Endothelial cell (in vitro differentiated cells): ENCODE data around the gene LRP2. TPM values are rescaled to one million over a fixed set of nuclear protein-coding genes. Genes with fewer than 3 reads are reported as not detected.

Experiments used
- DNase-seq: peaks from one replicate; pipeline ENCODE4 v3.0.0; 2021; ENCODE audit warnings: low spot score
- H3K27ac Mint-ChIP-seq: one replicate; pipeline ENCODE4 v1.8.0; 2021; ENCODE audit warnings: mixed read lengths, inconsistent platforms; ENCODE audit not compliant: unreplicated experiment
- H3K27me3 Mint-ChIP-seq: one replicate; pipeline ENCODE4 v1.8.0; 2021; ENCODE audit warnings: mild to moderate bottlenecking, moderate library complexity, mixed read lengths, inconsistent platforms; ENCODE audit not compliant: unreplicated experiment
- H3K36me3 Mint-ChIP-seq: one replicate; pipeline ENCODE4 v1.8.0; 2021; ENCODE audit warnings: mild to moderate bottlenecking, low read depth, mixed read lengths, inconsistent platforms; ENCODE audit not compliant: unreplicated experiment
- H3K4me1 Mint-ChIP-seq: one replicate; pipeline ENCODE4 v1.8.0; 2021; ENCODE audit warnings: mild to moderate bottlenecking, mixed read lengths, inconsistent platforms; ENCODE audit not compliant: unreplicated experiment
- H3K4me3 Mint-ChIP-seq: one replicate; pipeline ENCODE4 v1.8.0; 2021; ENCODE audit warnings: mild to moderate bottlenecking, mixed read lengths, inconsistent platforms; ENCODE audit not compliant: unreplicated experiment
- H3K9me3 Mint-ChIP-seq: one replicate; pipeline ENCODE4 v1.8.0; 2021; ENCODE audit warnings: mixed read lengths, inconsistent platforms; ENCODE audit not compliant: unreplicated experiment
- CTCF ChIP-seq: fragments of 200-600 bp; sonication (generic); IDR thresholded peaks from one replicate; pipeline ENCODE4 v1.5.0; 2021; ENCODE audit warnings: antibody characterized with exemption; ENCODE audit not compliant: unreplicated experiment
- total RNA-seq: library from RNA; stranded (reverse); fragmentation: NEBNext Ultra II Directional; extraction: Animal tissue kit (Norgen Biotek cat#: 25700); gene quantifications from one replicate; pipeline ENCODE4 v1.2.1, GENCODE V29; 2021; ENCODE audit not compliant: unreplicated experiment

Gene LRP2
- total RNA-seq, 1 donor from 2014 or later: 0.23 TPM

GRCh38 chr2:169095621-169096105, 266.7 kb downstream of the LRP2 start:
- no peak overlapping the region for H3K27ac Mint-ChIP-seq
- DNase-seq: no peak
- peaks cover 3% of the 10 kb centered on the region for H3K4me1 Mint-ChIP-seq
- H3K4me3 Mint-ChIP-seq: no peak overlapping the region
- TF ChIP-seq CTCF: no peak
- no peaks in the 10 kb centered on the region for H3K9me3 Mint-ChIP-seq
- H3K36me3 Mint-ChIP-seq: no peaks in the 10 kb centered on the region
- H3K27me3 Mint-ChIP-seq: peaks cover 4% of the 10 kb centered on the region

DNA sequence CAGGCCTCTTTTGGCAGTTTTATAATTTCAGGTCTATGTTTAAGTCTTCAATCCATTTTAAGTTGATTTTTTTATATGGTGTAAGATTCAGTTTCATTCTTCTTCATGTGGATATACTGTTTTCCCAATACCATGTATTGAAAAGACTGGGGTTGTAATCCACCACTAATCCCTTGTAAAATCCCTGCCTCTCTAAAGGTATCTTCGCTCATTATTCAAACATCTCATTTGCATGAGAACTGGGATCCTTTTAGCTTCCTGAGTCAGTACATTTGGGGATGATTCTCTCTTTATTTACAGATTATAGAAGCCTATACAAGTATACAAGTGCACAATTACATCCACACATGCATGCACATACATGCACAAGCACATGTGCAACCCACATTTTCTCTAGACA, 267.7 kb downstream of the LRP2 start:
- no peak for DNase-seq
- Mint-ChIP-seq H3K9me3 (no peaks in the 10 kb centered on the region), H3K36me3 (no peaks in the 10 kb centered on the region), H3K27me3 (peaks cover 4% of the 10 kb centered on the region), H3K27ac (no peak overlapping the region), H3K4me1 (peaks cover 3% of the 10 kb centered on the region), H3K4me3 (no peak overlapping the region)
- no peak for TF ChIP-seq CTCF

- DNase-seq: no peak
- Mint-ChIP-seq H3K27ac (no peak overlapping the region), H3K27me3 (no peaks in the 10 kb centered on the region), H3K9me3 (no peaks in the 10 kb centered on the region), H3K4me1 (peaks cover 3% of the 10 kb centered on the region), H3K36me3 (no peaks in the 10 kb centered on the region), H3K4me3 (no peak overlapping the region)
- TF ChIP-seq CTCF: no peak
Observed at GRCh38 chr2:169093535-169093934, 268.8 kb downstream of the LRP2 start.

DNA sequence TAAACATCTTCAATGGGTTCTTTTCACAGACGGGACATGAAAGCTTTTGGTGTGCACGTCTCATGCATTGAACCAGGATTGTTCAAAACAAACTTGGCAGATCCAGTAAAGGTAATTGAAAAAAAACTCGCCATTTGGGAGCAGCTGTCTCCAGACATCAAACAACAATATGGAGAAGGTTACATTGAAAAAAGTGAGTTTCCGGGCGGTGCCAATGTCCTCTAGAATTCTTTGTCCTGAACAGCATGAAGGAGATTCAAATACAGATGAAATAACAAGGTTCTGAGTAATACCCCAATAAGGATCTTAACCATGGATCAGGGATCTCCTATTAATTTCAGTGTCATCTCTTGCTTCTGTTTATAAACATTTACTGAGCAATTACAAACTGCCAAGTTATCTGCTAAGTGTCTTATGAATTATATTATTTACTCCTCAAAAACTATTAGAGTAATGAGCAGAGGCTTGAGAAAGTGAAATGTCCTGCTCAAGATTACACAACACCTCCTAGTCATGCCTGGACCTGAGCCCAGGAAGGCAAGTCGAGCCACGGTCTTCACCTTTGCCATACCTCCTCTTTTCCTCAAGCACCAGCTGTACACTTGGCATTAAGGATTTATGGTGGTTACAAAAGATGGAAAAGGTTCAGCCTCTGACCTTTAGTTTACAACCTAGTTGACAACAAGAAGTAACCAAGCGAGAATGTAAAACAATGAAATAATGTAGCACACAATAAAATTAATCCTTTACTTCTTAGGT, 270.4 kb downstream of the LRP2 start:
- DNase-seq: no peak
- Mint-ChIP-seq H3K36me3 (no peaks in the 10 kb centered on the region), H3K4me1 (peaks cover 3% of the 10 kb centered on the region), H3K27me3 (no peaks in the 10 kb centered on the region), H3K4me3 (no peak overlapping the region), H3K27ac (no peak overlapping the region), H3K9me3 (no peaks in the 10 kb centered on the region)
- no peak for TF ChIP-seq CTCF

GRCh38 chr2:169091256-169091655, 271.1 kb downstream of the LRP2 start:
- Mint-ChIP-seq H3K9me3 (no peaks in the 10 kb centered on the region), H3K4me1 (peaks cover 3% of the 10 kb centered on the region), H3K4me3 (no peak overlapping the region), H3K36me3 (no peaks in the 10 kb centered on the region), H3K27ac (no peak overlapping the region), H3K27me3 (no peaks in the 10 kb centered on the region)
- TF ChIP-seq CTCF: no peak
- no peak for DNase-seq
